CD4-positive, alpha-beta T cell treated with Interferon gamma for 1 hour (primary cell): ENCODE measurements around the gene PLA2G4E.

Experiments
- DNase-seq: peaks from one replicate; pipeline ENCODE4 v3.0.0-alpha.2; 2020

The PLA2G4E gene

DNA sequence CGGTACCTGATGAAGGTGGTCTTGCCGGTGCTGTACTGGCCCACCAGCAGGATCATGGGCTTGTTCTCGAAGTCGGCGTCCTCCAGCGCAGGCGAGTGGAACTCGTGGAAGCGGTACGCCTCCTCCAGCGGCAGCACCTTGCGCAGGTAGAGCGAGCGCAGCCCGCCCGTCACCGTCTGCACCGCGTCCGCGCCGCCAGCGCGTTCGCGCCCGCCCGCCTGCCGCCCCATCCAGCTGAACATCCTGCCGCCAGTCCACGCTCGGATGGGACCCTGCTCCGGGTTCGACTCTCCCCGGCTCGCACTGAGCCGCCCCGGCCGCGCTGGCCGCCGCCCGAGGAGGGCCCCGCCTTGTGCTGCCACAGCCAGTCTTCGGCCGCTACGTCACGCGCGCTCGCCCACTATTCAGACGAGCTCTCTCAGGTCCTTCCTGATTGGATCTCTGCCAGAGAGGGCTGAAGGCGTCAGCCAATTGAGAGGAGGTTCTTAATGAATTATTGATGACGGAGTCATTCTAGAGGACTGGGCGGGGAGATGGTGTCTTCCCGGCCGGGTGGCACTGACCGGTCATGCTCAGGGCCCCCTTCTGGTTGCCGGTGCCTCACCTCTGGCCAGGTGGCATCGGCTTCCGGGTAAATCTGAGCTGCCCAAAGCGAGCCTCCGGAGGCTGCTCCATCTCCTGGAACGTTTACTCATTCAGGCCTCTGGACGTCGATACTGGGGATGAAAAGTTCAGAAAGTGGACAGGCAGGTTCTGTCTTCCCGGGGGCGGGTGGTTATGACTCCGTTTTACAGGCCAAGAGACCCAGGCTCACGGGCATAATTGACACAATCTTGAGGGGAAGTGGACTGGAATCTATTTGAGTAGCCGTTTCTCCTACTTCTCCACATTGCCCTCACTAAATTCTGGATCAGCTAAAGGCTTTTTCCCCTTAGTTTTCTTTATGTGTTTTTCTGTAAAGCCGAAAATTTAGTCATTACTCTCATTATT lies 48.3 kb downstream of the PLA2G4E start, which contains the start of gene EHD4:
EHD4 (minus strand) TSS at position 305 of the 990 bp plus-strand sequence; CDS start at position 242, 63 bp downstream.
- peak; percentile 95 for DNase-seq

DNA sequence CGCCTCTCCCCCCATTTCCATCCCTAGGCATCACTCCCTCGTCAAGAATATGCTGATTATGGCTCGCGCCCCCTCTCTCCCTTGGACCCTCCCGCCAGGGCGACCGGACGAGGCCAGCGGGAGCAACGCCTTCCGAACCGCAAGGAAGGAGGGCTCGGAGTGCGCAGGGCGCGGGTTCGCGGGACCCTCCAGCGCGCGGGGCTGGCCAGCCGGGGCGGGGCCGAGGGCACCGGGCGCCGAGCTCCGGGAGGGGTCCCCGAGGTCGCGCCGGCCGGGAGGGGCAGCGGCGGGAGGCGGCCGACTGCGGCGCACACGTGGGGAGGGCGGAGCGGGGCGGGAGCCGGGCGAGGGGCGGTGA lies 49.0 kb downstream of the PLA2G4E start:
- DNase-seq: no peak

DNA sequence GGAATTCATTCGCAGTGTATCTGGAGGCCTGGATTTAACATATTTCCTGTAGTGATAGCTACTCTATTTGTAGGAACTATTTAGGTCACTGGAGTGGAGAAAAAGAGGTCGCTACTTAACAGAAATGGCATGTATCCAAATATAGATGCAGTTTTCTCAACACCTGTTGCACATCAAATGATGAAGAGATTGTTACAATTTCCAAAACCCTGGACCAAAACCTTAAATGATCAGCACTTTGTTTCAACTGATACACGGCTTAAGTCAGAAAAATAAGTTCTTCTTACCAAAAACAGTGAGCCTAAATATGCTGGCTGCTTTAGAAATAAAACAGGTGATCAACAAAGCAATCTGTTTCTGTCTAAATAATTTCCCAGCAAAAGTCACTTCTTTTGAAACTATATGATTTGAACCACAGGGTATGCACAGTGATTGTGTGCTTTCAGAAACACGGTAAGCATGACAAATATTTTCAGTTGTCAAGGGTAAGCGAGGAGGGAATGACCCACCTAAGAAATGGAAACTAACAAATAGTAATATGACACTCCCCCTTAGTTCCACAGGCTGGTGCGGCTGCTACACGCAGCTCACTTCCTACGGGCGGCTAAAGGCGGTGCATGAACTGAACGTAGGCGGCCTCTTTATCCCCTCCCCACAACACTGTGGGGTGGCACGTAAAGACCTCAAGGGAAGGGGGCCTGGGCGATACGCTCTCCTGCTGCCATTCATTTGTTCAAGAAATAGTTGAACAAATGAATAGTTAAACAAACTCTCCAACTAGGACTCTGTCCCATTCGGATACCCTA lies 49.5 kb downstream of the PLA2G4E start:
- DNase-seq: peak; percentile 81

DNA sequence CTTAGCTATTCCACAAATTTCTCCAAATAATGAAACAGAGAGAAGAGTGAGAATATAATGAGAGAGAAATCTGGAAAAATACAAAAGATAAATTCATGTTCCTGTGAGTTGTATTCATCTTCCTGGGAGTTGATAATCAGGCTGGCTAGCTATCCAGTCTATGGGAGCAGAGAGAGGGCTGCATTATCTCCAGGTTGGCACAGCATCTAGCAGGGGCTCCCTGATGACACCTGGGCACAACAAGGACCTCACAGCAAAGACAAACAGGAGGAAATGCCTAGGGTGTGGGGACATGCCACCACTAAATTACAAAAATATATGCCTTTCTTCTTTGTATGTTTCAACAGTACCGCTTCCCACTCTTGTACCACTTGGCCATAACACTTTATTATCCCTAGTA lies 50.4 kb downstream of the PLA2G4E start:
- DNase-seq: no peak

DNA sequence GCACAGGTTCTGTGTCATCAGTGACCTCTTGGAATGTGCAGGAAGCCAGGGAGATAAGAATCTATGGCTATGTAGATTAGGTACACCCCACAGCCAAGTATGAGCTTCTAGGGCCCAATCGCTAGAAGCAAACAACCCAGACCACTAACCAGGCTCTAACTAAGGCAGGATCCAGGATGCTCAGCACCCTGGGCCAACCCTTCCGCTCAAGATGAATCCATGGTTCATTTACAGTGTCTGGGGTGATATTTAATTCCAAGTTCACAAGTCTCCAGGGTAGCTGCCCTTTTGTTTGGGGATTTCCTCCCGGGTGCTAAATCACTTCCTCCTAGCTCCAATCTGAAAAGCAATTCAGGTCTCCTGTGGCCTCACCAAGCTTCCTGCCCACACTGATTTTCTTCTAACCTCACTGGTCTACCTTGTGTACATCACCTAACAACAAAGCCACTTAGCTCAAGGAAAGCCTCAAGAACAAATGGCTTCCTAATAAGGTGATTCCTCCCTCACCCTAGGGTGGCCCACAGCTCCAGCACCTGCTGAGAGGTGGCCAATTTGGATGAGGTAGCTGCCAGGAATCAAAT lies 50.9 kb downstream of the PLA2G4E start:
- peak; percentile 50 for DNase-seq

DNA sequence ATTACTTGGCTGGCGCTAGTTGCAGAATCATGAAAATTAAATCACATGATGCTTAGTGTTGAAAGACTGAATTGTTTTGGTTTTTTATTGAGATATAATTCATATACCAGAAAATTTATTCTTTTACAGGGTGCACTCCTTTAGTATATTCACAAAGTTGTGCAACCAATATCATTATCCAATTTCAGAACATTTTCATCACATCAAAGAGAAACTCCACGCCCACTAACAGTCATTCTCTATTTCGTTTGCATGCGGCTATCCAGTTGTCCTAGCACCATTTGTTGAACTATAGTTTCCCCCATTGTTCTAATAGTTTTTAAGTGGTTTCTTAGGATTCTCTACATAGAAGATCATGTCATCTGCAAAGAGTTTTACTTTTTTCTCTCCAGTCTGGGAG lies 52.1 kb downstream of the PLA2G4E start:
- no peak for DNase-seq

DNA sequence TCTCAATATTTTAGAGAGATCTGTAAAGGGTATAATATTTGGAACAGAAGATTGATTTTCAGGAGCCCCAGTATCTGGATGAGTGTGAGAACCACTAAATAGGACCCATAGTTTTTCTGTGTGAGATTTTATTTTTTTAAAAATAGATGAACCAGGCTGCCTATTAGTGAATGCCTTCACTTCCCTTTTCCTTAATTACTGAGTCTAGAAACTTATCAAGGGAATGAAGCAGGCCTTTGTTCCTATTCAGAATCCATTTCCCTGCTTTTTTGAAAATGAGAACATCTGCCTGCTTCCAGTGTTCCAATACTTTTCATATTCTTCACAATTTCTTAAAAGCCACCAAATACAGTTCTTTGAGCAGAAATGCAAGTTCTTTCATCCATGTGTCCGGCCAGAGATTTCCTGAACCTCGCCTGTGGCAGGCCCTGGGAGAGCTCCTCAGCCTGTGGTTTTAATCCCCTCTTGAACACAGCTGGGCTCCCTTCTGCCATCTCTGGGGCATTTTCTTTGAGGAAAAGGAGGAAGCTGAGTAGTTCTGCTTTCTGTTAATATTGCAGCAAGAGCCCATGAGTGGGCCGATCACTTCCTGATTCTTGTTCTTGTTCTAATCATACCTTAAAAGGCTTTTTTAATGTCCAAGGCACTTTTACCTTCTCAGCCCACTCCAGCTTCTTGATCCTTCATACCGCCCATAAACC lies 53.2 kb downstream of the PLA2G4E start:
- peak; percentile 54 for DNase-seq

DNA sequence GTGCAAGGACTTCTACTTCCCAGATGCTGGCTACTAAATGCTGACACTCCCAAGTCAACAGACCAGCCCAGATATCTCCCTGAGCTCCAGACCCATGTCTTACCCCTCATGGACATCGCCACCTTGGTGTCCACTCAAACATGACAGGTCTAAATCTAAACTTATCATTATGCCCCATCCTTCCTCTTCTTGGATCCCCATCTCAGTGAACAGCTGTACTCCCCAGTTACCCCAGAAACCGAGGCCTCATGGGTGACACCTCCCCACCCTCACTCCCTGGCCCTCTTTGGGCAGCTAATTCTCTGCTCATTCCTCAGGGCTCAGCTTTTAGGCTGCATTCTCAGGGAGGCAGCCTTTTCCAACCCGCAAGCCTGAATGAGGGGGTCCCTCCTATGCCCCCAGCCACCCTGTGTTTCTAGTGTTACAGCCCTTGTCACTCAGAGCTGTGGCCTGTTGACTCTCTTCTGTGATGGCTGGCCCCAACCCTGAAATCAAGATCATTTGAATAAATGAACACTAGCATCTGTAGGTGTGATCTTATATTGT lies 53.8 kb downstream of the PLA2G4E start:
- DNase-seq: no peak

DNA sequence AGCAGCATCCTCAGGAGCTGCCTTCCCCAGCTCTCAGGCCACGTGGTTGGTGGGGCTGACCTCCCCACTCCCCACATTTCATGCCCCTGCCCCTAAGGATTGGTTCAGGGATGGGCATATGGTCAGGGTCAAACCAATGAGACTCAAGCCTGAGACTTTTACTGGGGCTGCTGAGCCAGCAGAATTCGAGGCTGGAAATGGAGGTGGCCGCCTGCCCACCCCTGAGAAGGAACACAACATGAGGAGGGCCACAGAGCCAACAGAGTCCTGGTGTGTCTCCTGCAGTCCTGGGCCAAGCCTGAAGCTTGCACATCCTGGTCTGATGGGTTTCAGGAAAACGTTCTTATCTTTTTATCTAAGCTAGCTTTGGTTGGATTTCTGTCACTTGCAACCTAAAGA lies 54.4 kb downstream of the PLA2G4E start:
- no peak for DNase-seq

DNA sequence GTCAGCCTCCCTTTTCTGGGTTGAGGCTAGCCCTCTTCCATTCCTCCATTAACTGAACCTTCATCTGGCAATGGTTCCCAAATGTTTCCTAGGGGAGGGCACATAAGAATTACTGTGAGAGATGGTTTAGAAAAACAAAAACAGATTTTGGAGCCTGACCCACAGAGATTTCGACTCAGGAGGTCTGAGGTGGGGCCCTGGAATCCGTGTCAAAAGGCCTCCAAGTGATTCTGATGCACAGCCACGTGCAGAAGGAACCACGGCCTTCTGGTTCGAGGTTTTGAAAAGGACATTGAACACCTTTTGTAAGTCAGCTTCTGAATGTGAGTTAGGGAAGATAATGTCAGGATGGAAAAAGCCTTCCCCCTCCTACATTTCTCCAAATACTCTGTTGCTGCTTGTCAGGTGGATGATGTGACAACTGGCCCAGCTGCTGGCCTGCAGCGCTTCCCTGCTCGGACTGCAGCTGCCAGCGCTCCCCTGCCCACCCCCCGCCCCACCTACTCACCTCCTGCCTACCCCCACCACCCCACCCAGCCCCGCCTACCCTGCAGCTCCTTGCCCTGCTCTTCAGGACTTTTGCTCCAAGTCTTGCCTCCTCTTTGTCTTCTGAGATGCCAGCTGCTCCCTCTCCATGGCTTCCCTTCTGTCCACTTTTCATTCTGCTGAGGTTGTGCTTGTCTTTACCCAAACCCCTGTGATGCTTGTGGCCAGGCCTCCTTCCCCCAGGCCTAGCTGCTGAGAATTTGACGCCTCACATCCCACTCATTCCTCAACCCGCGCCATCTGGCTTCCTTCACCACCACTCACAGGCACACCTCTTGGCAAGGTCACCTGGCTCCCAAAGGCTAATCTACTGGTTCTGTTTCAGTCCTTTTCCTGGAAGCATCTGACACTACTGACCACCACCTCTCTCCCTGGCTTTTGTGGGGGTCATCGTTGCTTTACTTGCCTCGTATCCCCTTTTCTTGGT lies 55.1 kb downstream of the PLA2G4E start:
- DNase-seq: no peak

DNA sequence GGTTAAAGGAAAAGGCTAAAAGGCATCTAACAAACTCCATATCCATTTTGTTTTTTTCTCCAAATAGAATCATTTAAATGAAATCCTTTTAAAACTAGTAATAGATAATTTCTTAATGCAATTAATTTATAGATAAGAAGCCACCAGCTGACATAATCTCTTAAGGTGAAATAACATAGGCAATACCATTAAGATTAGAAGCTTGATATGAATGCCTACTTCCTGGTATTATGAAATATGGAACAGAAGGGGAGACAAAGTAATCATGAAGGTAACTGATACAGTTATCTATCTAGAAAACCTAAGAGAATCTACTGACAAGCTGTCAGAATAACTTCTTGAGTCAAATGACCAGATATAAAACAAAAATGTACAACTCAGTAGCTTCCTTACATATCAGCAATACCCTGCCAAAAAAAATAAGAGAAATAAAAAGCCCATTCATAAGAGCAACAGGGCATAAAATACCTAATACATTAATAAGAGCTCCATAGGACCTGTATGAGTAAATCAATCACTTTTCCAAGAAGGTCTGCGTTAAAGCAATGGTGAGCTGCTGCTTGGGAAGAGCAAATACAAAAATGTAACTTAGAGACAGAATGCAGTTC lies 59.1 kb downstream of the PLA2G4E start:
- DNase-seq: no peak

DNA sequence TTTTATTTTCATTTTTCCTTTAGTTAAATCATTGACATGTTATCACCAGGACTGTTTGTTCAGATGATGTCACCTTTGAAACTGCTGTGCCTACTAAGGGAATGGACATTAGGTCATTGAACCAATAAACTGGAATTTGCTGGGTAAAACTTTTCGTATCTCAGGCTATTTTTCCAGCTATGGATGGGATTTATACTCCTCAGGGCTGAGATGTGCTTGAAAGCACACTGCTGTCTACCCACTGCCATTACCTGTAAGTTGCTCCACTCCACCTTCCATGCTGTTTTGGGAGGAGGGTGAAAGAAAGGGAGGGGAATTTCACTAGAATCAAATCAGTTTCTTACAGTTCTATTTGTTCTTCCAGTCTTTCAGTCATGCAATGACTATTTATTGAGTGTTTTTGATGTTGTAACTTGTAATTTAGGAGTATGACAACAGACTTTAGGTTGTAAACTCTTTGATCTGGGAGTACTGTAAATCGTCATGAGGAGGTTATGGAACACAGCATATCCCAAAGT lies 59.8 kb downstream of the PLA2G4E start:
- no peak for DNase-seq

DNA sequence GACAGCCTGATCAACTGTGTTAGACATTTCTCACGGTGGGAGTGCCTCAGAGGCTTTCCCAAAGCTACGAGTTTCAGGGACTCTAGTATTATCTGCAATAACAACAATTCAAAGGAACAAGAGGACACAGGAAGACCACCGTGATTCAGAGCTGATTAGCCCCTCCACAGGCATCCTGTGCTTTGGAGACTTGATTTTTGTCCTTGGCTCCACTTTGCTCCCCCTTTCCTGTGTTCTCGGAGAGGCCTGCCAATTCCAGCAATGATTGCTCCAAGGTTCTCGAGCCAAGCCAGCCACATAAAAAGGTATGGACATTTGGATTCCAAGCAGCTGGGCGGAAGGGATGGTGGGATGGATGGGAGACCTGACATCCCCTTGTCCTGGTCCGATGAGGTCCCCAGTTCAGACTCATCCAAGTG lies 62.8 kb downstream of the PLA2G4E start:
- no peak for DNase-seq

DNA sequence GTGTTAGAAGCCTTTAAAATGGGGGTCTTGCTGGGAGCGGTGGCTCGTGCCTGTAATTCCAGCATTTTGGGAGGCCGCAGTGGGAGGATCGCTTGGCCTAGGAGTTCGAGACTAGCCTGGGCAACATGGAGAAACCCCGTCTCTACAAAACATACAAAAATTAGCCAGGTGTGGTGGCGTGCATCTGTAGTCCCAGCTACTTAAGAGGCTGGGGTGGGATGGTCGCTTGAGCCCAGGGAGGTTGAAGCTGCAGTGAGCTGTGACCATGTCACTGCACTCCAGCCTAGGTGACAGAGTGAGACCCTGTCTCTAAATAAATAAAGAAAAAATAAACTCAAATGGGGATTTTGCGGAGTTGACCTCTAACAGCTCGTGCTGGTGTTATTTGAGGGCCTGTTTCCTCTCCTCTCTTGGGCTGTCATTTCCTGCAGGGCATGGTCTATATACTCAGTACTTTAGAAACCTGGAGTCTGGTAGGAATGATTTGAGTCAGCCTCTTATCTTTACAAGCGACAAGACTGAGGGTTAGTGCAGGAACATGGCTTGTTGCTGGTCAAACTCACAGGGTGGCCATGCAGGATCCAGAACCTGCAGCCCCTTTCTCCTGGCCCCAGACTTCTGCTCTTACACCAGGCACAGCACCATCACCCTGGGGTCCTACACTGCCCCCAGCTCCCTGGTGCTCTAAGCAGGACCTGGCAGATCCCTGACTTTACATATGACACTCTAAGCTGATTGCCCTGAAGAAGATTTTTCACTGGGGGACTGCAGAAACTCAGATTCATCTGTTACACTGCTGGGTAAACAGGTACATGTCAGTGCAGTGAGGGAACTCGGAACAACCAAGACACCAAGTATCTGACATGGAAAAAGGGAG lies 63.6 kb downstream of the PLA2G4E start:
- no peak for DNase-seq

DNA sequence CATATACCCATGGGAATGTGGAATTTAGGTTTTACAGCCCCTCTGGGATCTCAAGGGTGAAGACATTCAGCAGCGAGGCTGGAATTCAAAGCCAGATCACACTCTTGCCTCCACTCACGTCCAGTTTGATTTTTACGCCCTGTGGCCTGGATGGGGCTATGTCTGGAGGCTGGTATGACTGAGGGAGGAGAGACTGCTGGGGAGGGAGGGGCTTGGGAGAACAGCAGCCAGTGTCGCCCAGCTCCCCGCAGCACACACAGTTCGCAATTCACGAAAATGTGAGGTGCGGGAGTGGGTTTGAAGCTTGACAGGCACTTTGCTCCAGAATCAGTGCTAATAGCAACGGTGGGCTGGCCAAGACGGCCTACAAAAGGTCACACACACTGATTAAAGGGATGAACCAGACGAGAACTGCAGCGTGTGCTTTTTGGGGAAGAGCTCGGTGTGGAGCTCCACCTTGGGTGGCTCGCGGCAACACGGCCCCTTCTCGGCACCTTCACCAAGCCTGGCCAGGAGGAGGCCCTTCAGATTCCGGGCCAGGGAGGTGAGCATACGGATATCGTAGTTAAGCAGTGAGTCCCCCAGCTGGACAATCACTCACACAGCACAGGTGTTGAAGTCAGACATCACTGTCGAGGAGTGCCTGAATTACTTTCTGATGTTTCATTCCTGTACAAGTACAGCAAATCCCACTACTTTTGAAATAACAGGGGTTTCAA lies 64.9 kb downstream of the PLA2G4E start:
- no peak for DNase-seq

DNA sequence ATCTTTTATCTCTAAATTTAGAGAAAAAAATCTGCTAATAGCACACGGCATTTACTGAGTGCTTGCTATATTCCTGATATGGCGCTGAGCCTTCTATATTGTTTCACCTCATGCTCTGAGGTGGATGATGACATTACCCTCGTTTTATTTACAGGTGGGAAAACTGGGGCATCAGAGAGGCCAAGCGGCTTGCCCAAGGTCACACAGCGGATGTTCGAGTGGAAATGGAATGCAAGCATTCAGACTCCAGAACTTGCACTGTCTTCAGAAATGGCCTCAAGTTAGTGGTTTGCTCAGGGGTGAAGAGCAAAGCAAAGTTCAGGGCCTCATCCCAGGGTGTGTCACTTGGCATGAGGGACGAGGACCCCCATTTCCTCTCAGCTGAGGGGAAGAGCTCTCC lies 65.7 kb downstream of the PLA2G4E start:
- no peak for DNase-seq

DNA sequence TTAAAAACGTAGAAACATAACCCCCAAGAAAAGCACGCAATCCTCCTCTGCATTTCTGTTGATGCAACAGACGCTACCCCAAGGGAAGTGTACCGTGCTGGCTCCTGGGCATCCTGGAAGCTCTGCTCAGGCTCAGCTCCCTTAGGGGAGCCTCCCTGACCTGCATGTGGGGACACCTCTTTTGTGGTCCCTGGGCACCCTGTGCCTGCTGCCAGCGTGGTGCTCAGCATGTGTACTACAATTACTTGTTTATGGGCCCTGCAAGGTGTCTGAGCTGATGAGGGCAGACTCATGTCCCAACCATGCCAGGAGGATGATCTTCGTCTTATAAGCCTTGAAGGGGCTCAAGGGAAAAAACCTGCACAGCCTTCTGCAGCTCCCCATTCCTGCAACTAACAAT lies 66.8 kb downstream of the PLA2G4E start:
- no peak for DNase-seq

DNA sequence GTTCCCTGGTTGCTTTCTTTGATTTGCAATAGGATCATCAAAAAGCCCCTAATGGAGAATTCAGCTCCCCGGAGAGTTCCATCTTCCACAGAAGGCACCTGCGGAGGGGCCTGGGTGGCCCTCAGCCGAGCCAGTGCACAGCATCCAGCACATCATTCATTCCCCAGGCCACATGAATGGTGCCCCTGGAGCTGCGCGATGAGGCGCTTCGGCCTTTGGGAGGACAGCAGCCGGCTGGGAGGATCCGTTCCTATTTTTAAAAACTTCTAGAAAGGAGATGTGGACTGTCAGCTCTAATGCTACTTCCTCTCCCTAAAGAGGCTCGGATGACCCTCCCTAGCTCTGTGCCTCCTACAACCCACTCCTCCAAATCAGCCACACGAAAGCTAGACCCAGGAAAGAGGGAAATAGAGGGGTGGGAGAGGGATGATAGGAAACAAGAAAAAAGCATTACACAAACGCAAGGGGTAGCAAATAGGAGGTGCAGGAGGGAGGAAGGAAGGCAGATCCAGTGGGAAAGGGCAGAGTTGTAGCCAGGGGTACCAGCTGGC lies 68.8 kb downstream of the PLA2G4E start:
- DNase-seq: no peak
